Lower lobe of right lung (tissue), 2 donors: ENCODE measurements around the gene PARP12. TPM values are rescaled to one million over a fixed set of nuclear protein-coding genes. Genes with fewer than 3 reads are reported as not detected.

Source experiments
- ATAC-seq, 2 donors: fragments of 200-7000 bp; cut with Tn5 transposase; one replicate each; pipeline ENCODE4 v1.9.1; 2020 to 2022; ENCODE audit warnings: mild to moderate bottlenecking in 2 of 2, moderate library complexity in 2 of 2
- DNase-seq: peaks from one replicate; pipeline ENCODE4 v3.0.0-alpha.2; 2020
- H3K27ac ChIP-seq: fragments of 200-600 bp; one replicate; pipeline ENCODE4 v1.8.0; 2022
- H3K27me3 ChIP-seq: fragments of 200-600 bp; one replicate; pipeline ENCODE4 v1.8.0; 2022; ENCODE audit warnings: low read depth
- H3K36me3 ChIP-seq: fragments of 200-600 bp; one replicate; pipeline ENCODE4 v1.8.0; 2022; ENCODE audit warnings: mild to moderate bottlenecking
- H3K4me1 ChIP-seq: fragments of 200-600 bp; one replicate; pipeline ENCODE4 v1.8.0; 2022
- H3K4me3 ChIP-seq: fragments of 200-600 bp; one replicate; pipeline ENCODE4 v1.8.0; 2022; ENCODE audit warnings: mild to moderate bottlenecking
- H3K9me3 ChIP-seq: fragments of 200-600 bp; one replicate; pipeline ENCODE4 v1.8.0; 2022
- CTCF ChIP-seq: fragments of 200-600 bp; IDR thresholded peaks from one replicate; pipeline ENCODE4 v1.8.0; 2022; ENCODE audit warnings: antibody characterized with exemption, mild to moderate bottlenecking
- intact Hi-C: fragments of 100-400 bp; cut with DNase I; formaldehyde crosslinking; loops from one replicate; pipeline ENCODE4 v1.11.0; 2022
- total RNA-seq: library from RNA; stranded (reverse); fragmentation: NEBNext Ultra II Directional; extraction: Animal tissue kit (Norgen Biotek cat#: 25700); gene quantifications from one replicate; pipeline ENCODE4 v1.2.1, GENCODE V29; 2021
- donor health status: DM: no; HTN: yes; CAD: no; lungs with severe emphysema.

The PARP12 gene
- total RNA-seq, 1 donor from 2014 or later = 122 TPM

DNA sequence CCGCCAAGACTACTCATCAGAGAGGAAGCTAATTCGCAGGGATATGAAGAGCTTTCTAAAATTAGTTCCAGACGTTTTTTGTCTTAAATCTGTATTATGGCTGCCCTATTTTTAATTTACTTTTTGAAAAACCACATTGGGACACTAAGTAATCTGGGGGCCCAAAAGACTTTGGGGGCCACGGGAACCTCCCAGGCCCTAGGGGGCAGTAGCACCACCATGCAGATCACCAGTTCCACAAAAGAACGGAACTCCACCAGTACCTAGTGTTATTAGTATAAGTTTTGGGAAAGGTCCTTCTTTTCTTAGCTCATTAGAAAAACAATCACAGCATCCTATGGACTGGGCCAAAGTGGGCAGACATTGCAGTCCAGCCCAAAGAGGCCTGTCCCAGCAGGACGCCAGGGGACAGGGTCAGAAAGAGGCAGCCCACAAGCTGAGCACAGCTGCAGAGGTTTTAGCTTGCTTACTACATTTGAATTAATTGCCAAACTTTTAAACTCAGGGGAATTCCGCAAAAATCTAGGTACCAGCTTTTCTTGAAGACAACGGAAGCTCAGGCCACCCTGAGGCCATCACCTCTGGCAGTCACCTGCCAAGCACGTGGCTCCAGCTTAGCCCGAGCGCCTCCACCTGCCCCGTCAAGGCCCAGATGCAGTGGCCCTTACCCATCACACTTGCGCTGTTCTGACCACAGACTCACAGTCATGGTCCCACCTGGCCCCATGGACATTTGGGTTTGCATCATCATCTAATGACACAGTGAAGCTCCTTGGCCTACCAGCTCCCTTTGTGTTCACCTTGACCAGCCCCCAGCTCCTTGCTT lies 74.8 kb downstream of the PARP12 start:
- no peaks in the 10 kb centered on the region for H3K27me3 ChIP-seq
- DNase-seq (no peak), ATAC-seq (no peak)
- H3K36me3 ChIP-seq = peaks cover 3% of the 10 kb centered on the region
- no peak overlapping the region for H3K27ac ChIP-seq
- H3K4me1 ChIP-seq = no peaks in the 10 kb centered on the region
- no peak for TF ChIP-seq CTCF
- H3K4me3 ChIP-seq = no peak overlapping the region
- intact Hi-C loops = no loop called here
- H3K9me3 ChIP-seq = no peaks in the 10 kb centered on the region

DNA sequence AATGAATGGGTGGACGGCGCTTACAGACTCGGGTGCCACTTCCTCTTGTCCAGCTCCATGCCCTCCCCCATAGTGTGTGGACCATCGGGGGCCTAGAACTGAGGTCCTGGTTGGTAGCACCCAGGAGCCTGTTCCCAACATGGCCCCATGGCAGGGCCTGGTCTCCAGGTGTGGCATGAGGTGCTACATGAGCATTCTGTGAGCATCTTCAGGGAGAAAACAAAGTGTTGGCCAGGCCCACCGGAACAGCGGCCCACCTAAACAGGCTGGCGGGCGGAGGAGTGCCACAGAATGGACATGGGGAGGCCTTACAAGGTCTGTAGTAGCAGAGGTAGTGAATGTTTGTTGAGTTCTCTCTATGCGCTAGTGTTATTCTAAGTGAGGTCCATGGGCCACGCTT lies 76.9 kb downstream of the PARP12 start:
- no peak overlapping the region for H3K27ac ChIP-seq
- no peaks in the 10 kb centered on the region for H3K27me3 ChIP-seq
- H3K4me3 ChIP-seq = no peak overlapping the region
- no peaks in the 10 kb centered on the region for H3K4me1 ChIP-seq
- DNase-seq (no peak), ATAC-seq (no peak)
- H3K9me3 ChIP-seq = no peaks in the 10 kb centered on the region
- peaks cover 3% of the 10 kb centered on the region for H3K36me3 ChIP-seq
- intact Hi-C loops = no loop called here
- TF ChIP-seq CTCF = no peak

DNA sequence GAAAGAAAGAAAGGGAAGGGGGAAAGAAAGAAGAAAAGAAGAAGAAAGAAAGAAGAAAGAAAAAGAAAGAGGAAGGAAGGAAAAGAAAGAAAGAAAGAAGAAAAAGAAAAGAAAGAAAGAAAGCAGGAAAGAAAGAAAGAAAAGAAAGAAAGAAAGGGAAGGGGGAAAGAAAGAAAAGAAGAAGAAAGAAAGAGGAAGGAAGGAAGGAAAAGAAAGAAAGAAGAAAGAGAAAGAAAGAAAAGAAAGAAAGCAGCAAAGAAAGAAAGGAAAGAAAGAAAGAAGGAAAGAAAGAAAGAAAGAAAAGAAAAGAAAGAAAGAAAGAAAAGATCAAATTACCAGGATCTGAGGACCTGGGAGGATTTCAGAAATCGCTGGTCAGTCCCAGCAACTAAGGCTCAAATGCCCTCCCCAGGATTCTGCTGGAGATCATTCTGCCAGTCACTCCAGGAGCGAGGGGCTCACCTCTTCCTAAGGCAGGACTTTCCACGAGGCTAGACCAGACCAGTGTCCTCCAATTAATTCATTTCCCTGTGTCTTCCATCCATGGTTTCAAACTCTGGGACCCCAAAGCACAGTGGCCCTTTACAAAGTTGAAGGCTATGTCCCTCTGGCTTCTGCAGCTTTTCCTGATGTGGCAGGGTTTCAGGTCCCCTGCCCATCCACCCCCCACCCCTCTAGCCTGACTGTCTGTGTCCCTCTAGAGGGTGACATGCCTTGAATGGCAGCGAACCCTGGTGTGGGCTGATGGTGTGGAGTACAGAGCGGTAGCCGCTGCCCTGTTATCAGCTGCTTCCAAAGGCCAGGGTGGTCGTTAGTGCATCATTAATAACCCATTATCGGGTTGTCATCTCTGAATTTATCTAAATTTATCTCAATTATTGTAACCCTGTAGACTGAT lies 77.9 kb downstream of the PARP12 start:
- intact Hi-C loops = no loop called here
- H3K36me3 ChIP-seq = peaks cover 3% of the 10 kb centered on the region

DNA sequence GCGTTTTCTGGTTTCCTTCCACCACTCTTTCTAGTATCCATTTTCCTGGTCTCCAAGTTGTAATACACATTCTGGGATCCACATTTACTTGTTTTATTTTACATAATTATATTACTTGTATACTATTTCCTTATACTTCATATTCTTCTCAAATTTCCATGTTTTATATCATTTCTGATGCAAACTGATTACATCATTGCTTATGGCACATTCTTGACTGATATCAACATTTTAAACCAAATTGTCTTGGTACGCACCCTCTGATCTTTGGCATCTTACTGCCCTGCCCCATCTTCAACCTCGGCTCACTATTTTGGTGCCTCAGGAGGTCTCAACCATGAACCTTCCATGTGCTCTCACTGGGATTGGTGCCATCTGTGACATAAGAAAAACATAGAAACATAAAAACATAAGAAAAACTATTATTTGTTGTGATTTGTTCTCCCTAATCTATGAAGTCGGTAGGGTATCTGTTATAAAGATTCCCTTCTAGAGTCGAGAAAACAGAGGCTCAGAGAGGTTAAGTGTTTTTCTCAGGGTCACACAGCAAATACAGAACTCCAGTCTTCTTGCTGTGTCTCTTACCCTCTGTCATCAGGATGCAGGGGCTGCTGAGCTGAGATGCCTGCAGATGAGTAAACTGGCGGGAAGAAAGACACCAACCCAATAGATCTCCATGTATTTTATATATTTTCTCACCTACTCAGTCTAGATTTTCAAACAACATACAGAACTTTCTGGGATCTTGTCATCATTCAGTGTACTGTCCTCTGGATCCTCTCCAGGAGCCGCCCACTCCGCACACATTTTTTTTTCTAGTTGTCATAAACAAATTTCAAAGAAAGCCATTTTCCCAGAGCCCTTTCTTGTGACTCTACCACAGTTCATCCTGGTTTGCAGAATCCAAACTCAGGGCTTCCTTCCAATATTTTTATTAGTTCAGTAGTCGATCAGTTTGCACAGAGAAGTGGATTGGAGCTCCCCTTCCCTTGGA lies 79.5 kb downstream of the PARP12 start:
- Histone ChIP-seq H3K9me3 (no peaks in the 10 kb centered on the region), H3K27ac (no peak overlapping the region), H3K4me3 (no peak overlapping the region), H3K36me3 (peaks cover 3% of the 10 kb centered on the region), H3K4me1 (no peaks in the 10 kb centered on the region), H3K27me3 (no peaks in the 10 kb centered on the region)
- no peak for TF ChIP-seq CTCF
- ATAC-seq (no peak), DNase-seq (no peak)
- intact Hi-C loops = no loop called here

More for the DNA sequence above, 77.9 kb downstream of the PARP12 start:
- Histone ChIP-seq H3K9me3 (no peaks in the 10 kb centered on the region), H3K27me3 (no peaks in the 10 kb centered on the region), H3K4me1 (no peaks in the 10 kb centered on the region), H3K27ac (no peak overlapping the region), H3K4me3 (no peak overlapping the region)
- no peak for DNase-seq
- no peak for ATAC-seq
- no peak for TF ChIP-seq CTCF

DNA sequence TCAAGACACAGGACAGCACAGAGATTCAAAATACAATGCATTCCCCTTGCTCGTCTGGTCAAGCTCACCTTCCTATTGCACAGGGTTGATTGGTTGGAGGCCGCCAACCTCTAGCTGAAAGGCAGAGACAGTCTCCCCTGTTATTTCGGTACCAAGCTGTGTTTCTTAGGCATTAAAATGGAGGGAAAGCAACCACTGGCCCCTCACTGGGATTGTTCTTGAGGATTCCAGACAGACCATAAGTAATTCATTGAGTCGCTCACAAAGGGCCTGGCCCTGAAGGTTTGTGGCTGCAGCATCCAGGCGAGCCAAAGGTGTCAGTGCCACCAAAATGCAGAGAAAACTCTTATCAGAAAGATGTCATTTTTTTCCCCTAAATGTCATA lies 81.2 kb downstream of the PARP12 start:
- ATAC-seq = no peak
- H3K4me3 ChIP-seq = no peak overlapping the region
- intact Hi-C loops = no loop called here
- H3K9me3 ChIP-seq = no peaks in the 10 kb centered on the region
- no peaks in the 10 kb centered on the region for H3K4me1 ChIP-seq
- DNase-seq = no peak
- no peak for TF ChIP-seq CTCF
- no peak overlapping the region for H3K27ac ChIP-seq
- no peaks in the 10 kb centered on the region for H3K27me3 ChIP-seq
- no peaks in the 10 kb centered on the region for H3K36me3 ChIP-seq
